ENCODE measurements around the gene PLCB1. TPM values are rescaled to one million over a fixed set of nuclear protein-coding genes. Genes with fewer than 3 reads are reported as not detected.

The PLCB1 gene
- total RNA-seq, 2 donors from 2014 or later = 12.3 to 13.4 TPM

DNA sequence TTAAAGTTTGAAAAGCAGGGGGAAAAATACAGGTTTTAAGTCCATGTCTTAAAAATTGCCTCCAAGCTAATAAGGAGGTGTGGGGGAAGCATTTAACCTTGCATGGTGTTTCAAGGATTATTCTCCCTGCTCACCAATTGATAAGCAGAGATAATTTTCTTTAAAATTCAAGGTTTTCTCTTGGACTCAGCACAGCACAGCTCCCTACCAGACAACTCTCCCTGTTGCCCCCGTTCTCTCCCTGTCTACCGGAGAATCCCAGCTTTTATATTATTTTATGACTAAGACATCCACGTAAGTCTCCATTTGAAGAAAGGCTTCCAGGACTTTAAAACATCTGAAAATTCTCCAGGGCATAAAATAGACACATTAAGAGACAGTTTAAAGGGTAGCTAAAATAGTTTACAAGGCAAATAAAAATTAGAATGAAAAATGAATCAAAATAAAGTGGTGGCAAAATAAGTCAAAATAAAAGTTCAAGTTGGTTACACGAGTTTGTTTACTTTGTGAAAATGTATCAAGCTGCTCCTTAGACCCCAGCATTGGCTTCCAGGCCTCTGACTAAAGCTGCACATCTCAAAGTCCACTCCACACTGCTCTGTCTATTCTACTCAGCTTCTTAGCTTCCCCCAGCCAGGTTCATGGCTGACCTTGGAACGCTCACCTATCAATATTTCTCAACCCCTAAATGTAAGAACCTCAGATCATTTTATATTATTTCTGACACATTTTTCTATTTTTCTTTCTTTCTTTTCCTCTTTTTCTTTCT is 748.2 kb downstream of the PLCB1 start:
- Mint-ChIP-seq H3K36me3 (no peaks in the 10 kb centered on the region), H3K9me3 (no peaks in the 10 kb centered on the region), H3K4me3 (no peak overlapping the region), H3K27ac (no peak overlapping the region), H3K4me1 (ENCODE audit: low read depth in 2 of 2) (no peaks in the 10 kb centered on the region), H3K27me3 (no peaks in the 10 kb centered on the region)
- ATAC-seq (no peak), DNase-seq (ENCODE audit: low spot score) (no peak)

DNA sequence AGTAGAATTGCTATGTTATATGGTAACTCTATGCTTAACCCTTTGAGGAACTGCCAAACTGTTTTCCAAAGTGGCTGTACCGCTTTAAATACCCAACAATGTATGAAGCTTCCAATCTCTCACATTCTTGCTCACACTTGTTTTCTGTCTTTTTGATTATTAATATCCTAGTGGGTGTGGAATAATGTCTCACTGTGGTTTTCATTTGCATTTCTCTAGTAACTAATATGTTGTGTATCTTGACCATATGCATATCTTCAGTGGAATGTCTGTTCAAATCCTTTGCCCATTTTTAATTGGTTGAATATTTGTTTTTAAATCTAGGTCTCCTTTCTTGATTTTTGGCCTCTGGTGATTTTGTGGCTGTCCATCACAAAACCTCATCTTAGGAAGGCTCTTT is 759.0 kb downstream of the PLCB1 start:
- Mint-ChIP-seq H3K27ac (no peak overlapping the region), H3K36me3 (peaks cover 18% of the 10 kb centered on the region), H3K27me3 (no peaks in the 10 kb centered on the region), H3K4me1 (ENCODE audit: low read depth in 2 of 2) (no peaks in the 10 kb centered on the region), H3K4me3 (no peak overlapping the region), H3K9me3 (peaks cover 21% of the 10 kb centered on the region)
- DNase-seq (ENCODE audit: low spot score) = no peak
- ATAC-seq = no peak

DNA sequence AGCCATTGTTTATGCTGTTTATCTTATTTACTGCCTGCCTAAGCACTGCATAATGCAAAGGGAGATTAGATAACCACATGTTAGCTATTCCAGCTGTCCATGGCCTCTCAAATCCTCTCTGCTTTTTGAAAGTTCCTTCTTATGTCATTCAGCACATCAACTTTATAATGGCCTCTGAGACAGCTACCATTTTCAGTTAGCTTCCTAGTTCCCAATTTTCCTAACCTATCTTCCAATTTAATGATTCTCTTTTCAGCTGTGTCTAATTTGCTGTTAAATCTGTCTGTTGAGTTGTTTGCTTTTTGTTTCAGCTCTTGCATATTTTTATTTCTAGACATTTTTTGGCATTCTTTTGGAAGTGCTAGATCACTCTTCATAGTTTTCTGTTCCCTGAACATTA is 763.4 kb downstream of the PLCB1 start:
- Mint-ChIP-seq H3K36me3 (peaks cover 18% of the 10 kb centered on the region), H3K27ac (no peak overlapping the region), H3K4me3 (no peak overlapping the region), H3K4me1 (ENCODE audit: low read depth in 2 of 2) (no peaks in the 10 kb centered on the region), H3K27me3 (no peaks in the 10 kb centered on the region), H3K9me3 (peaks cover 19% of the 10 kb centered on the region)
- DNase-seq (ENCODE audit: low spot score) = no peak
- ATAC-seq = no peak

DNA sequence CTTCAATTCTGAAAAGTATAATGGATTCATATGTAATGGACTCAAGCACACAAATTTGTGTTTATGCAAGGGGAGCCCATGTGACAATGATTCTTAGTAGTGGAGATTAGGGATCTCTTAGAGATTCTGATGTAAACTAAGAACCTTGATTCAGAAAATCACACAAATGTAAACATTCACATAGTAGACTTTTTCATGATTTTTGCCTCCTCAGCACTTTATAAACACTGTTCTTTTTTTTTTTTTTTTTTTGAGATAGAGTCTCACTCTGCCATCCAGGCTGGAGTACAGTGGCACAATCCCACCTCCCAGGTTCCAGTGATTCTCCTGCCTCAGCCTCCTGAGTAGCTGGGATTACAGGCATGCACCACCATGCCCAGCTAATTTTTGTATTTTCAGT is 766.8 kb downstream of the PLCB1 start:
- DNase-seq (ENCODE audit: low spot score) (no peak), ATAC-seq (no peak)
- H3K9me3 Mint-ChIP-seq = peaks cover 16% of the 10 kb centered on the region
- no peak overlapping the region for H3K27ac Mint-ChIP-seq
- peaks cover 18% of the 10 kb centered on the region for H3K36me3 Mint-ChIP-seq
- no peak overlapping the region for H3K4me3 Mint-ChIP-seq
- H3K27me3 Mint-ChIP-seq = no peaks in the 10 kb centered on the region
- no peaks in the 10 kb centered on the region for H3K4me1 Mint-ChIP-seq (ENCODE audit: low read depth in 2 of 2)

DNA sequence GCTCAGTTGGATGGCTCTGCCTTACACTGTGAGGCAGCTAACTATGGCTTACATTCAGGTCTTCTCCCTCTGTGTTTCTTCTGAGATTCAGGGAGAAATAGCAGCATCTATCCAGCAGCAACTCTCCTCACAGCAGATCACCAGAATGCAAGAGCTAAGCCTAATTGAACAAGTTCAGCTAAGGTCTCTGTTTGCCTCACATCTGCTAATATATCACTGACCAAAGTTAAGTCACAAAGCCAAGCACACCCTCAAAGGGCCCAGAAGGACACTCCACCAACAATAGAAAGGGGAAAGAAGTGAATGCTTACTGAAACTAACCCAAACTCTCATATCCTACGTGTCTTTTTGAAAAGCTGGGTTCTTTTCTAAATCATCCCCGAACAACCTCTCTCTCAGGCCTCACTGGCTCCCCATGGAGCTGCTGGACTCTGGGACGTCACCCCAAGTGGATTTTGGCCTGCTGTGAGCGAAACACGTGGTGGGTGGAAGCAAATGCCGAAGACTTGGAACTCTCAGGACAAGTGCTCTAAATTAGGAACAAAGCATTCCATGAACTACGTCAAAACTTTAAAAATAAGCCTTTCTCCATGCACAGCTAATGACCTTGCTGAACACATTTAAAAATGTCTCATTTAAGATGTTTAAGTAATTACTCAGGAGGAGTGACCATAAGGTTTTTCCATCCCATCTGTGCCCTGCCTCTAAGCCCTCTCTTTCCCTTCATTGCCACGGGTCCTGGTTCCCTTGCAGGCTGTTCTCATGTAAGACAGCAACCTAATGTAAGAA is 769.4 kb downstream of the PLCB1 start:
- no peak for DNase-seq (ENCODE audit: low spot score)
- Mint-ChIP-seq H3K27me3 (no peaks in the 10 kb centered on the region), H3K4me3 (no peak overlapping the region), H3K36me3 (no peaks in the 10 kb centered on the region), H3K27ac (no peak overlapping the region), H3K9me3 (no peaks in the 10 kb centered on the region), H3K4me1 (ENCODE audit: low read depth in 2 of 2) (no peaks in the 10 kb centered on the region)
- ATAC-seq = no peak

DNA sequence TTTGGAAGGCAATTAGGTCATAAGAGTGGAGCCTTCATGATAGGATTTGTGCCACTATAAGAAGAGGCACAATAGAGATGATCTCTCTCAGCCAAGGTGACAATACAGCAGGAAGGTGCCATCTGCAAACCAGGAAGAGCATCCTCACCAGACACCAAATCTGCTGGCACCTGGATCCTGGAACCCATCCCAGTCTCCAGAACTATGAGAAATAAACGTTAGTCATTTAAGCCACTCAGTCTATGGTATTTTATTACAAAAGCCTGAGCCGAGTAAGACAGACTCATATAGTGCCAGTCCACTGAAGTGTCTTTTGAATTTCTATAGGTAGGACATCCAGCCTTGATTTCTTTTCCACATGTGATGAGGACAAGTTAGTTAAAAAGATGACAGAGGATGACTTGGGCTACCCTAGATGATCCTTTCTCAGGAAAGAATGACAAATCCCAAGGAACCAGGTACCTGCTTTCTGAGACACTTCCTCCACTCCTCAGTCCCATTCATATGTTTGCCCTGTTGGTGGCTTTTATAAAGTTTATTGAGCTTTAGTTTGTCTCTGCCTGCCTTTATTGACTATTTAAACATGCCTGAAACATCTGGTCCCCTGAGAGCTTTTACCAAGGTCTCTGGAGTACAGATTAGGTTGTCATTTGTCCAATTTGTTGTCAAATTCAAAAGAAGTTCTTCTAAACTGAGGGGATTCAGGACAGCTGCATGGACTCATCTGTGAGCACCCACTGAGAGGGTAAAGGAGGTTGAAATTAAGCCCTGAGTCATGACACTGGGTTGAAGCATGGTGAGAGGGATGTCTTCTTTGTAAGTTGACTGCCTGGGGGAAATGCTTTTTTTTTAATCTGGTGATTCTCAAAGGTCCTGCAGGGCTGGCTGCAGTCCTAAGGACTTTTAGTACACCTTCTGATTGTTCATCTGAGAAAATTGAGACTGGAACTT is 771.9 kb downstream of the PLCB1 start:
- H3K27ac Mint-ChIP-seq = no peak overlapping the region
- H3K27me3 Mint-ChIP-seq = no peaks in the 10 kb centered on the region
- no peaks in the 10 kb centered on the region for H3K9me3 Mint-ChIP-seq
- DNase-seq (ENCODE audit: low spot score) = no peak
- H3K4me3 Mint-ChIP-seq = no peak overlapping the region
- no peaks in the 10 kb centered on the region for H3K4me1 Mint-ChIP-seq (ENCODE audit: low read depth in 2 of 2)
- ATAC-seq = no peak
- no peaks in the 10 kb centered on the region for H3K36me3 Mint-ChIP-seq

DNA sequence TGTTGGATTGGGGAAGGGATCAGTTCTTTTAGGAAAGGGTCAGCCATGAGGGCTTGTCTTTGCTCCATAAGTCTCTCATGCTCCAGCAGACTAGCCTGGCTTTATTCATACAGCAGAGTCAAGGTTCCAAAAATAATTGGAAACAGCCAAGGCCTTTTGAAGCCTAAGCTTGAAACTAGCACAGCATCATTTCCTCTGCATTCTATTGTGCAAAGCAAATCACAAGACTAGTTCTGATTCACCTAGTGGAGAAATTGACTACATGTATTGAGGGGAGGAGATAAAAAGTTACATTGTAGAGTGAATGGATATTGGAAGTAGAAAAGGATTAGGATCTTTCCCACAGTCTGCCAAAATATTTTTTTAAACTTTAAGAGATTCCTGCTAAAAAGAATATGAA is 777.5 kb downstream of the PLCB1 start:
- Mint-ChIP-seq H3K4me3 (no peak overlapping the region), H3K27ac (no peak overlapping the region), H3K36me3 (no peaks in the 10 kb centered on the region), H3K27me3 (no peaks in the 10 kb centered on the region), H3K9me3 (peaks cover 1% of the 10 kb centered on the region), H3K4me1 (ENCODE audit: low read depth in 2 of 2) (no peaks in the 10 kb centered on the region)
- no peak for ATAC-seq
- no peak for DNase-seq (ENCODE audit: low spot score)

DNA sequence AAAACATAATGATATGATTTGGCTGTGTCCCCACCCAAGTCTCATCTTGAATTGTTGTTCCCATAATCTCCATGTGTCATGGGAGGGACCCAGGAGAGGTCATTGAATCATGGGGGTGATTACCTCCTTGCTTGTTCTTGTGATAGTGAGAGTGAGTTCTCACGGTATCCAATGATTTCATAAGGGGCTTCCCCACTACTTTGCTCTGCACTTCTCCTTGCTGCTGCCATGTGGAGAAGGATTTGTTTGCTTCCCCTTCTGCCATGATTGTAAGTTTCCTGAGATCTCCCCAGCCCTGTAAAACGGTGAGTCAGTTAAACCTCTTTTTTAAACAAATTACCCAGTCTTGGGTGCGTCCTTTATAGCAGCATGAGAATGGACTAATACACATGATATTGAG is 780.0 kb downstream of the PLCB1 start:
- DNase-seq (ENCODE audit: low spot score) (no peak), ATAC-seq (no peak)

DNA sequence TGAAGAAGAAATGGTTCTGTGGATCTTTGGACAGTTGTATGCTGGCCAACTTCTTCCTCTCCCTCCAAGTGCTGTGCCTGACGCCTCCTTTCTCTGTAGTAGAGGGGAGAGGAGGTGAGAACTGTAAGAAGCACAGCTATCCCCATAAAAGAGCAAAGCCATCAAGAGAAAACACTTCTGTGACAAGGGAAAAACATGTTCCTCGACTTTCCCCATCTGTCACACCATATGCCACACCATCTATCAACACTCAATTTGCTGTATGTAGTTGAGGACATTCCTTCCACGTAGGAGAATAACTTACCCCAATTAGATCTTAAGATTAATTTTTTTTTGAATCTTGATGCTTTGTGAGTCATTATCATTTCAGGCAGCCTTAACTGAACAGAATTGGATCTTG is 780.7 kb downstream of the PLCB1 start:
- H3K4me3 Mint-ChIP-seq = no peak overlapping the region

More for the DNA sequence above, 780.0 kb downstream of the PLCB1 start:
- Mint-ChIP-seq H3K36me3 (no peaks in the 10 kb centered on the region), H3K27ac (no peak overlapping the region), H3K27me3 (no peaks in the 10 kb centered on the region), H3K4me3 (no peak overlapping the region), H3K9me3 (peaks cover 11% of the 10 kb centered on the region), H3K4me1 (ENCODE audit: low read depth in 2 of 2) (no peaks in the 10 kb centered on the region)

DNA sequence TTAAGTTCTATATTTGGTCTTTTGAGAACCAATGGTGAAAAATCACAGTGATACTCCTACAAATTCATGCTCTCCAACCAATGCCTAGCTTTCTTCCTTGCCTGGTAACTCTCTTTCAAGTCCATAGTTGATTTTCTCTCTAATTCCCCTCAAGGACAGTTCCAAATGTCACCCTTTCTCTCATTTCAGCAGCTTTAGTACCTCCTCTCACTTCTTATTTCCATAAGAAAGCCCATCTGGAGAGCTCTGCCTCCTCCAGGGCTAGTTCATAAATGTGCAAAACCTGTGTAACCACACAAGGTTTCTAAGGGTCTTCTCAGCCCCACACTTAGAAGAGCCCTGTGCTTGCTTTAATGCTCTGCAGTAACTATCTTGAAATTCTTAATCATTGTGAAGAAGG is 781.4 kb downstream of the PLCB1 start:
- Mint-ChIP-seq H3K36me3 (no peaks in the 10 kb centered on the region), H3K27ac (no peak overlapping the region), H3K9me3 (peaks cover 11% of the 10 kb centered on the region), H3K4me1 (ENCODE audit: low read depth in 2 of 2) (no peaks in the 10 kb centered on the region), H3K27me3 (no peaks in the 10 kb centered on the region), H3K4me3 (no peak overlapping the region)
- DNase-seq (ENCODE audit: low spot score) = no peak
- no peak for ATAC-seq

More for the DNA sequence above, 780.7 kb downstream of the PLCB1 start:
- DNase-seq (ENCODE audit: low spot score) = no peak
- no peak for ATAC-seq
- Mint-ChIP-seq H3K36me3 (no peaks in the 10 kb centered on the region), H3K27me3 (no peaks in the 10 kb centered on the region), H3K9me3 (peaks cover 11% of the 10 kb centered on the region), H3K4me1 (ENCODE audit: low read depth in 2 of 2) (no peaks in the 10 kb centered on the region), H3K27ac (no peak overlapping the region)

DNA sequence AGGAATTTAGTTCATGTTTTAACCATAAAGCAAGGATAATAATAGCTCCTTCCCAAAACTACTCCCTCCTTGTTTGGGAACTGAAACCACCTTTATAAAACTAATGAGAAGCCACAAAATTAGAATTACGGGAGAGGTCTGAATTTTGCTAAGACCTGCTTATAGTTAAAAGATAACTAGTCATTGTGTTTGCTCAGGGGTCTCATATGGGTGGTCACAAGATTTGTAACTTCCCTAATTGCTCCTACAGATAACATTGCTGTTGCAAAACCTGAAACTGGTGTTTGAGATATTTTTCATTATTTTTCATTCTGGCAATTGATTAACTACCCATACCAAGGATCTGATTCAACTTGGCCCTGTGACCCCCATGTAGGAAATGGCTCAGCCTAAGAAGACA is 782.4 kb downstream of the PLCB1 start:
- no peak for ATAC-seq
- no peak overlapping the region for H3K4me3 Mint-ChIP-seq
- no peak overlapping the region for H3K27ac Mint-ChIP-seq
- no peaks in the 10 kb centered on the region for H3K27me3 Mint-ChIP-seq
- H3K9me3 Mint-ChIP-seq = peaks cover 11% of the 10 kb centered on the region
- no peaks in the 10 kb centered on the region for H3K36me3 Mint-ChIP-seq
- no peaks in the 10 kb centered on the region for H3K4me1 Mint-ChIP-seq (ENCODE audit: low read depth in 2 of 2)
- no peak for DNase-seq (ENCODE audit: low spot score)

DNA sequence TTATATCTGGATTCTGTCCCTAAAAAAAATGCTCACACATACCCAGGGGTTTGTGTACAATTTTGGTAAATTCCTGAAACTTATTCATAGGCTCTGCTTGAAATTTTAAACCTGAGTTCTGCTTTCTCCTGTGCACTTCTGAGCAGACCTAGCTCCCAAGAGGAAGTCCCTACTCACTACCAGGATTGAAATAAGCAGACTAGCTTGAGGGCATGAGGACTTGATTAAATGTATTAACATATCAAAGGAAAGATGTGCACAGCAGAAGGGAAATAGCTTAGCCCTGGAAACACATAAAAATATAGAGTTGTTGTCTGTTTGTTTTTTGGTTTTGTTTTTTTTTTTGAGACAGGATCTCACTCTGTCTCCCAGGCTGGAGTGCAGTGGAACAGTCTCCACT is 785.0 kb downstream of the PLCB1 start:
- DNase-seq (ENCODE audit: low spot score) = no peak
- no peak for ATAC-seq
- no peak overlapping the region for H3K27ac Mint-ChIP-seq
- H3K9me3 Mint-ChIP-seq = peaks cover 13% of the 10 kb centered on the region
- H3K36me3 Mint-ChIP-seq = no peaks in the 10 kb centered on the region
- H3K4me1 Mint-ChIP-seq (ENCODE audit: low read depth in 2 of 2) = no peaks in the 10 kb centered on the region
- no peaks in the 10 kb centered on the region for H3K27me3 Mint-ChIP-seq
- no peak overlapping the region for H3K4me3 Mint-ChIP-seq

DNA sequence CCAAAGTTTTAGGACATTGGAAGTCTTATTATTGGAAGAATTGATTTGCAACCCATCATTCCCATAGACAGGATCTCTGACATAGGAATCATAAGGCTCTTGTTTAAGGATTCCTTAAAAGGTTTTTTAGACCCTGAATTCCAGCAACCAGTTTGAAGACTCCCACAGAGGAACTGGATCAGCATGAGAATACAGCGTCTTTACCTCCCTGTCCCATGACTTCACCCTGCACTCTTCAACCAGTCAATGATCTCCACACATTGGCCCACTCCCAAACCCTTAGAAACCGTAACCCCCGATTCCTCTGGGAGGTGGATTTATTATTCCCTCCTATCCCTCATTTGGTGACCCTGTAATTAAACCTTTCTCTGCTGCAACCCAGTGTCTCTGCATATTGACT is 786.1 kb downstream of the PLCB1 start:
- H3K4me3 Mint-ChIP-seq = no peak overlapping the region
- no peak overlapping the region for H3K27ac Mint-ChIP-seq
- no peaks in the 10 kb centered on the region for H3K27me3 Mint-ChIP-seq
- H3K4me1 Mint-ChIP-seq (ENCODE audit: low read depth in 2 of 2) = no peaks in the 10 kb centered on the region
- no peaks in the 10 kb centered on the region for H3K36me3 Mint-ChIP-seq
- ATAC-seq (no peak), DNase-seq (ENCODE audit: low spot score) (no peak)
- H3K9me3 Mint-ChIP-seq = peaks cover 17% of the 10 kb centered on the region

DNA sequence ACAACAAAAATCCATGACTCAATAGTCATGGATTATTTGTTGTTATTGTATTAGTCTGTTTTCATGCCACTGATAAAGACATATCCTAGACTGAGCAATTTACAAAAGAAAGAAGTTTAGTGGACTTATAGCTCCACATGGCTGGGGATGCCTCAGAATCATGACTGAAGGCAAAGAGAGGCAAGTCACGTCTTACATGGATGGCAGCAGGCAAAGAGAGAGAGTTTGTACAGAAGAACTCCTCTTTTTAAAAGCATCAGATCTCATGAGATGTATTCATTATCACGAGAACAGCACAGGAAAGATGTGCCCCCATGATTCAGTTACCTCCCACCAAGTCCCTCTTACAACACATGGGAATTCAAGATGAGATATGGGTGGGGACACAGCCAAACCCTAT is 792.5 kb downstream of the PLCB1 start:
- no peaks in the 10 kb centered on the region for H3K36me3 Mint-ChIP-seq
- H3K4me1 Mint-ChIP-seq (ENCODE audit: low read depth in 2 of 2) = no peaks in the 10 kb centered on the region
- DNase-seq (ENCODE audit: low spot score) (no peak), ATAC-seq (no peak)
- H3K27ac Mint-ChIP-seq = no peak overlapping the region
- H3K9me3 Mint-ChIP-seq = peaks cover 6% of the 10 kb centered on the region
- no peak overlapping the region for H3K4me3 Mint-ChIP-seq
- no peaks in the 10 kb centered on the region for H3K27me3 Mint-ChIP-seq

Data from natural killer cell treated with Interleukin-12 subunit alpha and Interleukin-12 subunit beta and Interleukin-15 and Interleukin-18, amount 100 ng/mL, for 72 hours (primary cell).